HG02852 (cell line): ENCODE data around the gene ZSCAN21.

ENCODE experiments used
- ATAC-seq: cut with Tn5 transposase; IDR thresholded peaks from one replicate; pipeline ENCODE4 v1.9.1; 2021; ENCODE audit warnings: mild to moderate bottlenecking, moderate library complexity; ENCODE audit not compliant: unreplicated experiment

The ZSCAN21 gene

GRCh38 chr7:100095289-100095688, 45.7 kb downstream of the ZSCAN21 start:
- ATAC-seq: no peak

GRCh38 chr7:100095704-100096103, 46.1 kb downstream of the ZSCAN21 start:
- ATAC-seq: no peak

GRCh38 chr7:100098913-100099312, 49.3 kb downstream of the ZSCAN21 start:
- no peak for ATAC-seq

- ATAC-seq: no peak
Measured at GRCh38 chr7:100099452-100099851, 49.9 kb downstream of the ZSCAN21 start.

- ATAC-seq: peak; percentile 63
Measured at GRCh38 chr7:100100420-100101015, 50.9 kb downstream of the ZSCAN21 start.

- peak; percentile 83 for ATAC-seq
Measured at GRCh38 chr7:100101016-100101862, 51.7 kb downstream of the ZSCAN21 start, which contains the start of the genes AP4M1 and MCM7. Gene AP4M1 (plus strand): TSS chr7:100101643. CDS start chr7:100101715, 72 bp downstream. Gene MCM7 (minus strand): TSS chr7:100101397. CDS start chr7:100101294, 103 bp downstream.

- no peak for ATAC-seq
Measured at GRCh38 chr7:100102950-100103840, 53.6 kb downstream of the ZSCAN21 start.

- ATAC-seq: no peak
Measured at GRCh38 chr7:100105534-100105933, 56.0 kb downstream of the ZSCAN21 start.

- no peak for ATAC-seq
Measured at GRCh38 chr7:100106633-100107032, 57.1 kb downstream of the ZSCAN21 start.

- no peak for ATAC-seq
Measured at GRCh38 chr7:100107125-100107737, 57.7 kb downstream of the ZSCAN21 start.

GRCh38 chr7:100107890-100108289, 58.3 kb downstream of the ZSCAN21 start:
- no peak for ATAC-seq

- no peak for ATAC-seq
Measured at GRCh38 chr7:100109521-100110163, 60.1 kb downstream of the ZSCAN21 start.

GRCh38 chr7:100111156-100111555, 61.6 kb downstream of the ZSCAN21 start:
- no peak for ATAC-seq

GRCh38 chr7:100111914-100112313, 62.3 kb downstream of the ZSCAN21 start:
- ATAC-seq: no peak
